GM19324 (cell line): ENCODE measurements around the gene MZF1.
A peak's percentile ranks its signal among the peaks of the same experiment; 100 is the strongest.

Experiments used
- ATAC-seq: cut with Tn5 transposase; IDR thresholded peaks from one replicate; pipeline ENCODE4 v1.9.1; 2021; ENCODE audit warnings: mild to moderate bottlenecking, moderate library complexity; ENCODE audit not compliant: unreplicated experiment, low FRiP score

The MZF1 gene

GRCh38 chr19:58570770-58571574 is 2.2 kb downstream of the MZF1 start:
- no peak for ATAC-seq

DNA sequence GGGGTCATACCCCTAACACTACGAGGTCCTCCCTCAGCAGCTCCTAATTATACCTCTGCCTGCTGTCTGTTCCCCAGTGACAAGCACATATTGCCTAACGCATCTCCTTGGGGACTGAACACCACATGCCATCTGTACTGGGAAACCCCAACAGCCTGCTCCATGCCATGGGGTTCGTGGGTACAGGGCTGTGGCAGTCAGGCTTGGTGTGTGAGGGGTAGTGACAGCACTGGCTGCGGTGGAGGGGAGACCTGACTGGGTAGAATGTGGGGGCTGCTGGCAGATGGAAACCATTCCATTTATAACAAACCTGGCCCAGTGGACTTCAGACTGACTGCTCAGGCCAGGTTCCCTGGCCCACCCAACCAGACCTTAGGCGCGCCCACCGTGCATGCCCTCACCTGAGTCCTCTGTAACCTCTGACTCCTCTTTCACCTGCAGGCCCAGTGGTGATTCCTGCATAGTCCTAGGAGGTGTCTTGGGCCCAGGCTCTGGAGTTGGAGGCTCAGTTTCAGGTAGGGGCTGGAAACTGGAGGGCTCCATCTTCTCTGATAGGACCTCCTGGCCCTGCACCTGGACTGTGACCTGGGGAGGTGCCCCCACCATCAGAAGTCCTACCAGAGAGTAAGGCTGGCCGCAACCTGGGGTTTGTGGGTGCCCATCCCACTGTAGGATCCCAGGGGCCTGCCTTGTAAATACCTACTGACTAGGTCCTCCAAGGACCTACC is 3.0 kb downstream of the MZF1 start:
- ATAC-seq = no peak

GRCh38 chr19:58569191-58569942 is 3.8 kb downstream of the MZF1 start:
- ATAC-seq = no peak

DNA sequence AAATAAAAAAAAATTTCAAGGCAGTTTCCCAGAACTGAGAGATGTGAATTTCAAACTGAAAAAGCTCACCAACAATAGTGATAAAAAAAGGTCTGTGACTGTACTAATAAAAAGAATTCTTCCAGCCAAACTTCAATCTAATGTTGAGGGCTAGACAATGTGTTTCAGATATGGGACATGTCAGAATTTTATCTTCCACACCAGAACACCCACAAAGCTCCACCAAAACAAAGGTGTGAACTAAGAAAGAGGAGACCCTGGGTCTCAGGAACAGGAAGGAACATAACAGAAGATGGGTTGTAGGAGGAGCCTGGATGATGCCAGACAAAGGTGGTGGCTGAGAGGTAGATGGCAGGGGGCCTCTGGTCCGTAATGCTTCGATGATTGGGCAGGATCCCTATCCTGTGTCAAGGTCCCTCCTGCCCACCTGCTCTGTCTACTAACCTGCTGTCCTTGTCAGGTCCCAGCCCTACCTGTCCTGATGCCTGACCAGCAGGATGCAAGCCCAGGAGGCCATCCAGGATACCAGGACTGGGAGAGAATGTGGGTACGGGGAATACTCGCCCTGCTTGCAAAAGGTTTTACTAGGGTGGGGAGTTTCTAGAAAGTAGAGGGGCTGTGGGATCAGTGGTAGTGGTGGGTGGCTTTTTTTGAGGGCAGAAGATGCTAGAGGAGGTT is 4.5 kb downstream of the MZF1 start:
- ATAC-seq = no peak

- ATAC-seq = no peak
Measured at GRCh38 chr19:58566989-58567388, 6.1 kb downstream of the MZF1 start.

- ATAC-seq = no peak
Measured at GRCh38 chr19:58563823-58564222, 9.3 kb downstream of the MZF1 start.

DNA sequence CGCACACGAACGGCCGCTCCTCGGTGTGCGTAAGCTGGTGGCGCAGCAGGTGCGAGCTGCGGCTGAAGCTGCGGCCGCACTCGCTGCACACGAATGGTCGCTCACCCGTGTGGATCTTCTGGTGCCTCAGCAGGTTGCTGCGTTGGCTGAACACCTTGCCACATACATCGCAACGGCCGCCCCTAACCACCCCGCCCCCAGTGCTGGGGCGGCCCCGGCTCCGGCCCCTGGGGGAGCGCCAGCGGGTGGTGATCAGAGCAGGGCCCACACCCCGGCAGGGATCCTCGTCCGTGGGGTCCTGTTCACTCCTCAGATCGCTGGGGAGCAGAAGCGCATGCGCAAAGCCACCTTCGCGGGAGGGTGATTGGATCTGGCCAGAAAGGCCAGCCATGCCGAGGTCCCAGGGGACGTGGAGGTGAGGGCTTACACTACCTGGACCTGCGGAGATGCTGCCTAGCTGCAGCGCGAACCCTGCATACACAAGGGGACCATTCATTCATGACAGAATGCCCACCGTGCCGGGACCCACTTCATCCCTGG is 10.0 kb downstream of the MZF1 start:
- ATAC-seq = no peak

- ATAC-seq = no peak
Measured at GRCh38 chr19:58562122-58563033, 10.8 kb downstream of the MZF1 start.

GRCh38 chr19:58561373-58562121 is 11.6 kb downstream of the MZF1 start:
- no peak for ATAC-seq

DNA sequence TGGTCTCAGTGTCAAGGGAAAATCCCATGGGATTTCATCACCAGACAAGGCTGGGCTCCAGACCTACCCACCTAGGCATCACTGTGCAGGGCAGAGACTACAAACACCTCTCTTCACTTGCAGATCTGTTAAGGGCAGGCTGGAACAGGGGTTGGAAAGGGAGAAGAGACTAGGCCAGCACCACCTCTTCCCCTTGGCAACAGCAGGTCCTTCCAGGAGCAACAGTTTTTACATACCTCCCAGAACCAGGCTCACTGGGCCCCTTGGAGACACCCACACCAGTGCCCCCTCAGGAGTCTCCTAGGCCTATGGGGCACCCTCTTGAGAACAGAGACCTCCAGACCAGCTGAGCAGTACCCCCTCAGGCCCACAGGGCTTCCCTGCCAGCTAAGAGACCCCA is 12.2 kb downstream of the MZF1 start:
- no peak for ATAC-seq

GRCh38 chr19:58560007-58560887 is 12.9 kb downstream of the MZF1 start:
- no peak for ATAC-seq

GRCh38 chr19:58559275-58560006 is 13.7 kb downstream of the MZF1 start:
- ATAC-seq = peak; percentile 28

DNA sequence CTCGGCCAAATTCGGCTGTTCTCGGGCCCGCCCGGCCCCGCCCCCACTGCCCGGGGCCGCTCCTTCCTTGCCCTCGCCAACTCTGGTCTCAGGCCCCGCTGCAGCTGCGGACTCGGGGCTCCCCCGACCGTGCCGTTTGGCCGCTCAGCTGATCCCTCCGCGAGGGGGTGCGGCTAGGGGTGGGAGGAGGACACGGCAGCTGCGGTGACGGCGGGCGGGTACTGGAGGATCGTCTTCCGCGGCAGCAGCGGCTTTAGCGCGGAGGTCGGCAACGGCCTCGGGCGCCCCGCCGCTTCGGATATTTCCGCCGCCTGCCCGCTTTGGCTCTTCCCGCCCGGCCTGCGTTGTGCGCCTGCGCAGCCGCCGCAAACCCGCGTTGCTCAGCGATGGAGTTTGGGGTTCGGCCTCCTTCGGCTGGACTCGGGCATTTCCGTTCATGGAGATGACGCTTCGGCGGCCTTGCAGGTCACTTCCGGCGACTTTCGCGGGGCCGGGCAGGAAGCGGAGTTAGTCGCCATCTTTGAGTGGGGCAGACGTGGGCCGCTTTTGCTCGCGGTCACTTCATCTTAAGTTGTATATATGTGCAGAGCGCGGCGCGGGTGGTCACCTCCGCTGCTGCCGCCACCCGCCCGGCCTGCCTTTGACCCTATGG is 14.4 kb downstream of the MZF1 start:
- ATAC-seq = peak; percentile 59

- ATAC-seq = peak; percentile 4
Measured at GRCh38 chr19:58558066-58558622, 15.0 kb downstream of the MZF1 start, which contains the start of gene UBE2M. TSS of gene UBE2M (minus strand) at chr19:58558611. CDS start at chr19:58558381, 230 bp downstream.

- ATAC-seq = no peak
Measured at GRCh38 chr19:58557221-58558065, 15.7 kb downstream of the MZF1 start.
